HG03025 (cell line): ENCODE results near the gene BORCS6.
A peak's percentile ranks its signal among the peaks of the same experiment; 100 is the strongest.
"Not testable (repeated sequence)": the region's sequence is repeated elsewhere in the genome, so short reads cannot be mapped to it uniquely, and the experiment has no call there.

ENCODE experiments used
- ATAC-seq: cut with Tn5 transposase; IDR thresholded peaks from one replicate; pipeline ENCODE4 v1.9.1; 2021; ENCODE audit warnings: mild to moderate bottlenecking, moderate library complexity; ENCODE audit not compliant: unreplicated experiment, low FRiP score

BORCS6 gene

GRCh38 chr17:8189711-8190477, at the start of gene BORCS6:
Gene BORCS6, minus strand, starts transcription at chr17:8190180. Its CDS starts 40 bp downstream, at chr17:8190140.
- peak; percentile 45 for ATAC-seq

- no peak for ATAC-seq
Measured at GRCh38 chr17:8237886-8238285, 47.9 kb upstream of the BORCS6 start.

- no peak for ATAC-seq
Measured at GRCh38 chr17:8237175-8237574, 47.2 kb upstream of the BORCS6 start.

GRCh38 chr17:8235676-8236075, 45.7 kb upstream of the BORCS6 start:
- ATAC-seq, result no peak

- no peak for ATAC-seq
Measured at GRCh38 chr17:8234361-8235270, 44.6 kb upstream of the BORCS6 start.

- ATAC-seq, result no peak
Measured at GRCh38 chr17:8231701-8232100, 41.7 kb upstream of the BORCS6 start.

GRCh38 chr17:8227238-8227581, 37.2 kb upstream of the BORCS6 start:
- ATAC-seq, result no peak

- no peak for ATAC-seq
Measured at GRCh38 chr17:8226536-8227237, 36.7 kb upstream of the BORCS6 start.

- ATAC-seq, result no peak
Measured at GRCh38 chr17:8225813-8226535, 36.0 kb upstream of the BORCS6 start.

- ATAC-seq, result no peak
Measured at GRCh38 chr17:8224891-8225812, 35.2 kb upstream of the BORCS6 start.

GRCh38 chr17:8223356-8224126, 33.6 kb upstream of the BORCS6 start:
- ATAC-seq, result peak; percentile 8

- ATAC-seq, result peak; percentile 33
Measured at GRCh38 chr17:8222630-8223355, 32.8 kb upstream of the BORCS6 start.

- peak; percentile 10 for ATAC-seq
Measured at GRCh38 chr17:8222380-8222629, 32.3 kb upstream of the BORCS6 start.

- ATAC-seq, result peak; percentile 27
Measured at GRCh38 chr17:8221663-8222379, 31.8 kb upstream of the BORCS6 start.

GRCh38 chr17:8220783-8221662, 31.0 kb upstream of the BORCS6 start:
- ATAC-seq, result peak; percentile 8

- not testable (repeated sequence) for ATAC-seq
Measured at GRCh38 chr17:8214000-8214399, 24.0 kb upstream of the BORCS6 start.
